NCI-H2029 (cell line): ENCODE measurements around the gene HTR6.
A peak's percentile ranks its signal among the peaks of the same experiment; 100 is the strongest.

Experiments used
- DNase-seq: peaks from one replicate; lab custom pipeline; 2025; lab: John Stamatoyannopoulos, UW

The HTR6 gene

GRCh38 chr1:19688041-19688842 is 23.6 kb downstream of the HTR6 start:
- DNase-seq, result no peak

DNA sequence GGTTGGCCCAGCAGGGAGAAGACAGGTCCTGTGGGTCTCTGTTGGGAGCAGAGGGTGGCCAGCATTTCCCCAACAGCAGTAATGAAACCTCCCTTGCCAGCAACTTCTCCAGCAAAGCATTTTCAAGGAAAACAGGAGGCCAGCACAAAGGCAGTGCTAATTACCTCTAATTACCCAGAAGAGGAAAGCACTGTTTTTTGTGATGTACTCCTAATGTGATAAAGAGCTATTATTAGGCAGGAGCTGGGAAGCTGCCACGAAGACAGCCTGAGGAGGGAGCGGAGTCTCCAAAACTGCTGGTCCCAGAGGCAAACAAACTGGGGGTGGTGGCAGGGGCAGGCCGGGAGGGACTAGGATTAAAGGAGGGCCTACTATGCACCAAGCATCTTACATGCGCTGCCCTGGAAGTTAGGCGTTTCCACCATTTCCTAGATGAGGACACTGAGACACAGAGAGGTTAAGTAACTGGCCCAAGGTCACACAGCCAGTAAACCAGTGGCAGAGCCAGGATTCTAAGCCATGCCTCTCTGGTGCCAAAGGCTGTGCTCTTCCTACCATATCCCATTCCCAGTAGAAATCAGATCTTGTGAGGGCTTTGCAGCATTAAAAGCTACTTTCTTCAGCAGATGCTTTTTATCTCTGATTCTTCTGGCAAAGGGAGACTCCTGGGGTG is 24.5 kb downstream of the HTR6 start:
- no peak for DNase-seq

GRCh38 chr1:19689856-19690255 is 25.2 kb downstream of the HTR6 start:
- DNase-seq, result no peak

GRCh38 chr1:19690342-19690741 is 25.7 kb downstream of the HTR6 start:
- DNase-seq, result no peak

GRCh38 chr1:19694298-19694697 is 29.6 kb downstream of the HTR6 start:
- DNase-seq, result no peak

GRCh38 chr1:19695772-19696171 is 31.1 kb downstream of the HTR6 start:
- no peak for DNase-seq

GRCh38 chr1:19696820-19697219 is 32.1 kb downstream of the HTR6 start:
- DNase-seq, result no peak

- no peak for DNase-seq
These were observed 33.5 kb downstream of the HTR6 start for GRCh38 chr1:19698181-19698580.

DNA sequence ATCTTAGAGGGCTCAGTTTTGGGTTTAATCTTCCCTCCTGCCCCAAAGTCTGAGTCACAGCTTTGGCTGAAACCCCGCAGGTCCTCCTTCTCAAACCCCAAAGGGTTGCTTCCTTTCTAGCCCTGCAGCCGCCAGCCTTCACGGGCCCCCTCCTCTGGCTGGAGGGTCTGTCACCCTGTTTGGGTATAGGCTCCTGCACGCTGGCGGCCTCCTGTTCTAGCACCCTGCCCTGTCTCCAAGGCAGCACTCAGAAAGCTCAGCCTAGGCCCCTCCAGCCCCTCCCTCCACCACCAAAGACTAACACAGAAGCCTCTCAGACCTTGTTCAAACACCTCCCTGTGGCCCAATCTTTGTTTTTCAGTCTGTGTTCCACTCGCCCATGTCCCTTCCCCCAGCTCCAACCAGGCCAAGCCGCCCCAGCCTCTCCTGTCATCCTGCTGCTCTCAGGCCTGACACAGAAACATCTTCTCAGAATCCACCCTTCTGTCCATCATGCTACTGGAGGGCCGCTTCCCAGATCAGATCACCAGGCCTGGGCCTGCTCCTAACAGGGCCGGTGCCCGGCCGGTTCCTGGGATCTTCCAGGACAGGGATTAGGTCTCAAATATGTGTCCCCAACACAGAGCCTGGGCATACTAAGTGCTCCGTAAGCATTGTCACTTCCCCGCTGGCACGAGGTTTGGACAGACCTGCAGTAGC is 35.6 kb downstream of the HTR6 start:
- DNase-seq, result no peak

GRCh38 chr1:19703280-19703679 is 38.6 kb downstream of the HTR6 start:
- DNase-seq, result no peak

DNA sequence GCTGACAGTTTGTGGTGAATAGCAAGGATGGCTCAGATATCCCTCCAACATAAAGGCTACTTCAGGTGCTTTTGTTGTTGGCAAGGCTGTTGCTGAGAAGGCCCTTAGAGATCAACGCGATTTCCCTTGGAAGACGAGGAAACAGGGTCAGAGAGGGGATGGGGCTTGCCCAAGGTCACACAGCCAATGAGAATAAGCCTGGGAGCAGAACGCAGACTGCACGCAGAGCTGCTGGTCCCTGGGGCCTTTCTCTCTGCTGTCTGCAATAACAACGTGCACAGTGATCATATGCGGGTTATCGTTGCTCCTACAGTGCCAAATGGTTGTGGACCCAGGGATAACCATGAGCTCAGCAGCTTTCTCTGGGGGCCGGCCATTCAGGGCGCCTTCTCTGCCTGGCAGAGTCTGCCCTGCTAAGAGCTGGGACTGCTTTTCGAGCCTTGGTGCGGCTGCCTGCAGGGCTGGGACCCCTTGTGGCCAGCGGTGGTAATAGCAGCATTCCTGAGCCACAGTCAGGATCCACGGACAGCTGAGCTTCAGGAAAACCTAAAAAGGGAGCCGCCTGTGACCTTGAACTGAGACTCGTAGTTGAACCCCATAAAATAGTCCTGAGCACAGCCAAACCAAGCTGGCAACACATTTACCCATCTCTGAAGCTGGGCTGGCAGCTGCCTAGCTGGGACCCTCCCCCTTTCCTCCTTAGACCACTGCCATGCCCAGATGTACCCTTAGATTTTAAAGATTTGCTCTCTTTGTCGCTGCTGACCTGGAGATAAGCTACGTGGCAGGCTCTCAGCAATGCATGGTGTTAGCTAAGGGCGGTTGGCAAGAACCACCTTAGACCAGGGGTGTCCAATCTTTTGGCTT is 39.8 kb downstream of the HTR6 start:
- peak; percentile 17 for DNase-seq

- DNase-seq, result no peak
These were observed 40.8 kb downstream of the HTR6 start for GRCh38 chr1:19705464-19705863.

DNA sequence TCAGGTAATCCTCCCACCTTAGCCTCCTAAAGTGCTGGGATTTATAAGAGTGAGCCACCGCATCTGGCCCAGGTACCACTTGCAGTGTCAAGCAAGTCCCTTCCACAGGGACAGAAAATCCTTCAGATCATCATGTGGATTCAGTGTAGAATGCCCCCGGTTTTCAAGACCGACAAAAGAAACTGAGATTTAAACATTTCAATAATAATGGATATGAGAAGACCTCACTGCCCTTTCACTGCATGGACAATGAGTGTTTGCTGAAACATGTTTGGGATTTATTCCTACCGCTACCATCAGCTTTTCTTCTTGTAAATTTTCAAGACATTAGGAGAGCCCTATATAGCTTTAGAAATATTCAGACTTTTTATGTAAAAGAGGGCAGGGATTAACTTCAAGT is 41.5 kb downstream of the HTR6 start:
- DNase-seq, result no peak

DNA sequence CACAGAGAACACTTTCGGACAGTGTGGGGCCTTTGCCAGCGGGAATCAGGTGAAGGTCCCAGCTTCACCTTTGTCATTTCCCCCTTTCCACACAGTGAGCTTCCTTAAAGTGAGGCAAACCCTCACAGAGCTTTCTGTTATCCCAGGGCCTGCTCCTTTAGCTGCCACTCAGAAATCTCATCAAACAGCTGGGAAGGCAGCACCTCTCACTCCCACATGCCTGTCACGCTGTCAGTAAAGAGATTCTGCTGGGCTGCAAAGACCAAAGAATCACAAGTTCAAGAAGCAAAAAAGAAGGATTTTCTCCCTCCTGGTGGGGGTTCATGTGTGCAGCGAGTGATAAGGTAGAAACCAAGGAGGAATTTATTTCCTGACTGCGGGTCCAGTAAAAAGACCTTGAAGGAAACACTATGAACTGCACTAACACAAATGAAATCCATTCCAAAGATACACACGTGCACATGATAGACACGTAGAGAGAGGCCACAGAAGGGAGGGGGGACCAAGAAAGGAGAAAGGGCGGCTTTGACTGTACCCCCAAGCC is 44.0 kb downstream of the HTR6 start:
- no peak for DNase-seq

- no peak for DNase-seq
These were observed 44.7 kb downstream of the HTR6 start for GRCh38 chr1:19709260-19709793.

DNA sequence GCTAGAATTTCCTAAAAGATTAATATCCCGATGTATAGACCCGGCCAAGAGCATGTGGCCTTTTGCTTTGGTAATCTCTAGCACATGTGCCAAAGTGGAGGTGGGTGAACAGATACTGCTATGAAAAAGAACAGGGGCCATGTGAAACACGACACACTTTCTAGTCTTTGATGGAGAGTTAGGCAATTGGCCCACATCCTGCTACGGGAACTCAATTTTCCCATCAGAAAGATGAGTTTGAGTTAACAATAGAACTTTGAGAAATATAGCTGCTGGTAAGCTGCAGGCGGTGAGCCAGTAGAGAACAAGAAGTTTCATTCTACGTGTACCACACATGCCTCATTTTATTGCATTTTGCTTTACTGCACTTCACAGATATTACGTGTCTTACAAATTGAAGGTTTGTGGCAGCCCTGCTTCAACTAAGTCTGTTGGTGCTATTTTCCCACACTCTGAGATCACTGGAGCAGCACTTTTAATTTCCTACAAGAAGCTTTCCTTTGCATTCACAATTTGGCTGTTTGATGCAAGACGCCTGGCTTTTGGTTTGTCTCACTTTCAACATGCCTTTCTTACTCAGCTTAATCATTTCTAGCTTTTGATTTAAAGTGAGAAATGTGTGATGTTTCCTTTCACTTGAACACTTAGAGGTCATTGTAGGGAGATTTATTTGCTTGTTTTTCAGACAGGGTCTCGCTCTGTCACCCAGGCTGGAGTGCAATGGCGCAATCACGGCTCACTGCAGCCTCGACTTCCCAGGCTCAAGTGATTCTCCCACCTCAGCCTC is 46.3 kb downstream of the HTR6 start:
- DNase-seq, result no peak

GRCh38 chr1:19712928-19713327 is 48.3 kb downstream of the HTR6 start:
- no peak for DNase-seq

GRCh38 chr1:19715334-19716203 is 50.9 kb downstream of the HTR6 start:
- DNase-seq, result peak; percentile 95

- DNase-seq, result no peak
These were observed 52.8 kb downstream of the HTR6 start for GRCh38 chr1:19717467-19717866.

DNA sequence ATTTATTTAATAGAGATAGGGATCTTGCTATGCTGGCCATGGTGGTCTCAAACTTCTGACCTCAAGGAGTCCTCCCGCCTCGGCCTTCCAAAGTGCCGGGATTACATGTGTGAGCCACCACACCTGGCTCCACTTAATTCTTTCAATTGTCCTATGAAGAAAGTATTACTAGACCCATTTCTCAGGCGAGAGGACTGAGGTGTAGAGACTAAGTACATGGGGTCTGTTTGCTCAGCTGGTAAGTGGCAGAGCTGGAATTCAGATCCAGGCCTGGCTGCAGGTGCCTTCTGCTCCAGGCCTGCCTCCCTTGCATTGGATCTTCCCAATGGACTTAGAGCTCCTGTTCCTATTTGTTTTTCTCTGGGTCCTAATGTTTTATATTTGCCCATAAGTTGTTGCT is 55.5 kb downstream of the HTR6 start:
- no peak for DNase-seq
